ENCODE results near the gene PGPEP1. TPM values are rescaled to one million over a fixed set of nuclear protein-coding genes. Genes with fewer than 3 reads are reported as not detected.
A peak's percentile ranks its signal among the peaks of the same experiment; 100 is the strongest.
"Not testable (repeated sequence)": the region's sequence is repeated elsewhere in the genome, so short reads cannot be mapped to it uniquely, and the experiment has no call there.

PGPEP1 gene
- total RNA-seq, 1 donor from 2014 or later = 32.1 TPM

- no peak for TF ChIP-seq CTCF (IDR thresholded peaks at IDR 0.05; ENCODE audit: unreplicated experiment)
- peaks cover 8% of the 10 kb centered on the region for H3K4me1 Mint-ChIP-seq (ENCODE audit: unreplicated experiment)
- no peak within 1 kb of the TSS for H3K27ac Mint-ChIP-seq (ENCODE audit: unreplicated experiment)
- DNase-seq (ENCODE audit: low spot score) = no peak
- peaks cover 4% of the 10 kb centered on the region for H3K27me3 Mint-ChIP-seq (ENCODE audit: unreplicated experiment)
- H3K4me3 Mint-ChIP-seq (ENCODE audit: unreplicated experiment) = no peak within 1 kb of the TSS
- H3K9me3 Mint-ChIP-seq (ENCODE audit: unreplicated experiment) = no peaks in the 10 kb centered on the region
- H3K36me3 Mint-ChIP-seq (ENCODE audit: low read depth, unreplicated experiment) = no peaks in the 10 kb centered on the region
These were observed 57.1 kb downstream of the PGPEP1 start, which contains the start of gene LRRC25 for GRCh38 chr19:18397242-18398202. Gene LRRC25 (minus strand): TSS chr19:18397622. CDS start chr19:18396963, 659 bp downstream.

GRCh38 chr19:18399008-18399407 is 58.6 kb downstream of the PGPEP1 start:
- TF ChIP-seq CTCF (IDR thresholded peaks at IDR 0.05; ENCODE audit: unreplicated experiment) = no peak
- no peak overlapping the region for H3K27ac Mint-ChIP-seq (ENCODE audit: unreplicated experiment)
- DNase-seq (ENCODE audit: low spot score) = no peak

GRCh38 chr19:18401580-18402112 is 61.2 kb downstream of the PGPEP1 start:
- Mint-ChIP-seq H3K9me3 (ENCODE audit: unreplicated experiment) (no peaks in the 10 kb centered on the region), H3K4me1 (ENCODE audit: unreplicated experiment) (peaks cover 11% of the 10 kb centered on the region), H3K36me3 (ENCODE audit: low read depth, unreplicated experiment) (no peaks in the 10 kb centered on the region), H3K4me3 (ENCODE audit: unreplicated experiment) (no peak overlapping the region), H3K27me3 (ENCODE audit: unreplicated experiment) (peaks cover 6% of the 10 kb centered on the region), H3K27ac (ENCODE audit: unreplicated experiment) (no peak overlapping the region)
- peak; percentile 53 for DNase-seq (ENCODE audit: low spot score)
- no peak for TF ChIP-seq CTCF (IDR thresholded peaks at IDR 0.05; ENCODE audit: unreplicated experiment)

More at GRCh38 chr19:18399008-18399407, 58.6 kb downstream of the PGPEP1 start:
- no peaks in the 10 kb centered on the region for H3K36me3 Mint-ChIP-seq (ENCODE audit: low read depth, unreplicated experiment)
- H3K4me1 Mint-ChIP-seq (ENCODE audit: unreplicated experiment) = peaks cover 11% of the 10 kb centered on the region
- no peak overlapping the region for H3K4me3 Mint-ChIP-seq (ENCODE audit: unreplicated experiment)
- no peaks in the 10 kb centered on the region for H3K9me3 Mint-ChIP-seq (ENCODE audit: unreplicated experiment)
- peaks cover 4% of the 10 kb centered on the region for H3K27me3 Mint-ChIP-seq (ENCODE audit: unreplicated experiment)

- peak overlapping the region; percentile 21 for H3K4me3 Mint-ChIP-seq (ENCODE audit: unreplicated experiment)
These were observed 62.3 kb downstream of the PGPEP1 start for GRCh38 chr19:18402455-18403248.

GRCh38 chr19:18405754-18406153 is 65.4 kb downstream of the PGPEP1 start:
- not testable (repeated sequence) for DNase-seq (ENCODE audit: low spot score); H3K36me3 Mint-ChIP-seq (ENCODE audit: low read depth, unreplicated experiment); H3K27ac Mint-ChIP-seq (ENCODE audit: unreplicated experiment); H3K9me3 Mint-ChIP-seq (ENCODE audit: unreplicated experiment); H3K4me3 Mint-ChIP-seq (ENCODE audit: unreplicated experiment)
- H3K4me1 Mint-ChIP-seq (ENCODE audit: unreplicated experiment) = peaks cover 11% of the 10 kb centered on the region
- H3K27me3 Mint-ChIP-seq (ENCODE audit: unreplicated experiment) = peaks cover 15% of the 10 kb centered on the region

More at GRCh38 chr19:18402455-18403248, 62.3 kb downstream of the PGPEP1 start:
- H3K36me3 Mint-ChIP-seq (ENCODE audit: low read depth, unreplicated experiment); H3K27ac Mint-ChIP-seq (ENCODE audit: unreplicated experiment); H3K27me3 Mint-ChIP-seq (ENCODE audit: unreplicated experiment); H3K9me3 Mint-ChIP-seq (ENCODE audit: unreplicated experiment); DNase-seq (ENCODE audit: low spot score): not testable (repeated sequence)
- peaks cover 11% of the 10 kb centered on the region for H3K4me1 Mint-ChIP-seq (ENCODE audit: unreplicated experiment)
